NT2/D1 (cell line): ENCODE results near the gene EEA1.

ENCODE experiments used
- DNase-seq: peaks from one replicate; pipeline ENCODE4 v3.0.0-alpha.2; 2011; ENCODE audit warnings: low read depth, low spot score
- H3K27me3 ChIP-seq: 2 replicates; pipeline ENCODE4 v1.6.0; 2011; ENCODE audit warnings: mild to moderate bottlenecking; ENCODE audit not compliant: insufficient read length, insufficient read depth
- H3K36me3 ChIP-seq: 2 replicates; pipeline ENCODE4 v1.6.1; 2011; ENCODE audit warnings: mild to moderate bottlenecking, low read length, mixed read lengths; ENCODE audit not compliant: insufficient read depth, insufficient read length
- H3K4me1 ChIP-seq: 2 replicates; pipeline ENCODE4 v1.5.1; 2011; ENCODE audit not compliant: insufficient read depth, insufficient read length
- H3K4me3 ChIP-seq: 2 replicates; pipeline ENCODE4 v1.5.1; 2011; ENCODE audit warnings: low read depth; ENCODE audit not compliant: insufficient read length
- H3K9ac ChIP-seq: 2 replicates; pipeline ENCODE4 v1.6.0; 2011; ENCODE audit warnings: low read depth; ENCODE audit not compliant: insufficient read length
- H3K9me3 ChIP-seq: 2 replicates; pipeline ENCODE4 v1.5.1; 2011; ENCODE audit warnings: mild to moderate bottlenecking, low read length; ENCODE audit not compliant: insufficient read depth
- SUZ12 ChIP-seq: IDR thresholded peaks from 2 replicates; pipeline ENCODE4 v1.6.1; 2011; ENCODE audit not compliant: insufficient read length, insufficient read depth; ENCODE audit errors: extremely low read depth
- YY1 ChIP-seq: IDR thresholded peaks from 2 replicates; pipeline ENCODE4 v1.6.1; 2011; ENCODE audit not compliant: insufficient read length, insufficient read depth
- ZNF274 ChIP-seq: IDR thresholded peaks from 2 replicates; pipeline ENCODE4 v1.6.1; 2011; ENCODE audit warnings: mild to moderate bottlenecking, low read depth, low read length

EEA1 gene

GRCh38 chr12:92947589-92948215 is 18.6 kb upstream of the EEA1 start:
- DNase-seq, result no peak
- Histone ChIP-seq H3K9ac (no peak overlapping the region), H3K4me3 (no peak overlapping the region), H3K4me1 (no peaks in the 10 kb centered on the region), H3K9me3 (no peaks in the 10 kb centered on the region), H3K27me3 (no peaks in the 10 kb centered on the region), H3K36me3 (no peaks in the 10 kb centered on the region)
- no peak for TF ChIP-seq YY1
- TF ChIP-seq ZNF274, result no peak
- no peak for TF ChIP-seq SUZ12

GRCh38 chr12:92945659-92946220 is 16.6 kb upstream of the EEA1 start:
- DNase-seq, result no peak
- Histone ChIP-seq H3K9ac (no peak overlapping the region), H3K4me3 (no peak overlapping the region), H3K9me3 (no peaks in the 10 kb centered on the region), H3K36me3 (no peaks in the 10 kb centered on the region), H3K4me1 (no peaks in the 10 kb centered on the region), H3K27me3 (no peaks in the 10 kb centered on the region)
- TF ChIP-seq SUZ12 (no peak), YY1 (no peak), ZNF274 (no peak)

DNA sequence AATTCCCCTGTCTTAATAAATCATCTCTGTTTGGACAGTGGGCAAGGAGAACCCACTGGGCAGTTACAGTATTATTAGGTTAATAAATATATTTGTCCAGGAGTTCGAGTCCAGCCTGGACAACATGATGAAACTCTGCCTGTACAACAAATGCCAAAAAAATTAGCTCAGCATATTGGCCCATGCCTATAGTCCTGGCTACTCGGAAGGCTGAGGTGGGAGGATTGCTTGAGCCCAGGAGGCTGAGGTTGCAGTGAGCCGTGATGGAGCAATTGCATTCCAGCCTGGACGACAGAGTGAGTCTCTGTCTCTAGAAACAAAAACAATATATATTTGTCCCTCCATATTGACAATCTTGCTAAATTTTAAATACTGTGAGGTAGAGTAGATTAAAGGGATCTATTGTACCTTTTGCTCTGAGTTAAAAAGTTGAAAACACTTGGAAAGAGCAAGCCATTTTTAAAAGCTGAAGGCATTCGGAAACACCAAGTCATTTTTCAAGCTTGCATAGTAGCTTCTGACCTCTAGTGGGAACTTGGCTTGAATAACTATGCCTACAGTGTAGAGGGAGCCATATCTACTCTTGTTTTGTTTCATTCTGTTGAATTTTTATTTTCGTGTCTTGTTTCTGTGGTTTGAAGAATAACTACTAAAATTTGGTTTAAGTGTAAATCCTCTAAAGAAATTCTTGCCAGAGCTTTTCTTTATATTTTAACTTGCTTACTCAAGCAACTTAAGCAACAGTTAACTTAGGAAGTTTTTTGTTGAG is 14.6 kb upstream of the EEA1 start:
- no peak overlapping the region for H3K4me3 ChIP-seq
- TF ChIP-seq SUZ12, result no peak
- no peak overlapping the region for H3K9ac ChIP-seq
- H3K9me3 ChIP-seq, result no peaks in the 10 kb centered on the region
- H3K27me3 ChIP-seq, result no peaks in the 10 kb centered on the region
- H3K36me3 ChIP-seq, result no peaks in the 10 kb centered on the region
- no peak for DNase-seq
- no peaks in the 10 kb centered on the region for H3K4me1 ChIP-seq

- H3K36me3 ChIP-seq, result no peaks in the 10 kb centered on the region
- H3K4me3 ChIP-seq, result no peak overlapping the region
- DNase-seq, result no peak
- no peaks in the 10 kb centered on the region for H3K9me3 ChIP-seq
- no peaks in the 10 kb centered on the region for H3K27me3 ChIP-seq
- H3K4me1 ChIP-seq, result no peaks in the 10 kb centered on the region
- no peak overlapping the region for H3K9ac ChIP-seq
- no peak for TF ChIP-seq ZNF274
- TF ChIP-seq SUZ12, result no peak
- no peak for TF ChIP-seq YY1
These were observed 13.8 kb upstream of the EEA1 start for GRCh38 chr12:92942905-92943304.

DNA sequence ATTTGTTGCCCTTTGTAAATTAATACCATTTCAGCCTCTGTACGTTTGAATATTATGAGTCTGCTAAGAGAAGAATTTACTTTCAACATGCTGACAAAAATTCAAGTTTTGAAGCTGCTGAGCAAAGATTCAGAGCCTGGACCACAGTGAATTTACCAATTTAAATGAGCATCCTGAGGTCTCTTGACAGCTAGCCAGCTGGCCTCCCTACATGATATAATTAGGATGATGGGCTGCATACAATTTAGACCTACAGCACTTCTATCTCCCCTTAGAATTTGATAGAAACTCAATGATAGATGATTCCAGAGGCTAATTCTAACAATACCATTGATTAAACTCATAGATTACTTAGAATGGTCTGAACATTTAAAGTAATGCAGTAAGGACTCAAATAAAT is 10.0 kb upstream of the EEA1 start:
- no peak overlapping the region for H3K9ac ChIP-seq
- H3K27me3 ChIP-seq, result no peaks in the 10 kb centered on the region
- H3K4me1 ChIP-seq, result no peaks in the 10 kb centered on the region
- DNase-seq, result no peak
- H3K4me3 ChIP-seq, result no peak overlapping the region
- TF ChIP-seq ZNF274 (no peak), SUZ12 (no peak), YY1 (no peak)
- H3K9me3 ChIP-seq, result no peaks in the 10 kb centered on the region
- H3K36me3 ChIP-seq, result no peaks in the 10 kb centered on the region

DNA sequence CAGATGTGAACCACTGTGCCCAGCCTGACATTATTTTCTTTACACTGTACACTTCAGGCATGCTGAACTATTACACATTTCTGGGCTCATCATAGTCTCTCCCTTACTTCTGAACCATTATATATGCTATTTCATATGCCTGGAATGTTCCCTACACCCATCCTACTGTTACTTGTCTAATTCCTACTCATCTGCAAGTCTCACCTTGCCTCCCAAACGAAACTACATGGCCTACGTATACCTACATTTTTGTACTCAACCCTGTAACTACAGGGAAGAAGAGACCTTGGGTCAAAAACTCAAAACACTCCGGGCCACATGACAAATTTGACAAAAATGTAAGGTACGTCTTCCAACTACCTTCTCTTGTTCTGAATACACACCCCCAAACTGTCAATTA is 9.5 kb upstream of the EEA1 start:
- H3K27me3 ChIP-seq, result no peaks in the 10 kb centered on the region

DNA sequence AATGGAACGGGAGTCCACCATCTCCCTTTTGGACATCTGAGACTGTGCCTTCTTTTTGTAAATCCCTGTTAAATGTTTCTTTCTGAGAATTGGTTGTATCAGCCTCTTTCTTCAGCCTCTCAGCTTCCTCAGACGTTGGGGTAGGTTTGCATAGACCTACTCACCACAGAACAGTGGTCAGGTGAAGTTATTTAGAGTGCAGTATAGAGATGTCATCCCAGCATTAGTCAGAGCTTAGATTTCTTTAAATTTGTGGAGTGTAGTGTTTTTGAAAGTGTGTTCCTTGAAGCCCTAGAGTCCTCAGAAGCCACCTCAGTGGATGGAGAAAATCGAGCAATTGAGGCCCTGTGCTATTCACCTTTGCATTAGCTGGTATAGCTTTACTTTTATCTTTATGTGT is 8.9 kb upstream of the EEA1 start:
- Histone ChIP-seq H3K4me3 (no peak overlapping the region), H3K9ac (no peak overlapping the region), H3K27me3 (no peaks in the 10 kb centered on the region), H3K4me1 (no peaks in the 10 kb centered on the region), H3K9me3 (no peaks in the 10 kb centered on the region), H3K36me3 (no peaks in the 10 kb centered on the region)
- TF ChIP-seq YY1, result no peak
- no peak for TF ChIP-seq SUZ12
- TF ChIP-seq ZNF274, result no peak
- no peak for DNase-seq

More for the DNA sequence above, 9.5 kb upstream of the EEA1 start:
- H3K36me3 ChIP-seq, result no peaks in the 10 kb centered on the region
- no peaks in the 10 kb centered on the region for H3K4me1 ChIP-seq
- no peak overlapping the region for H3K9ac ChIP-seq
- no peak for TF ChIP-seq YY1
- no peak for TF ChIP-seq ZNF274
- no peak for TF ChIP-seq SUZ12
- no peaks in the 10 kb centered on the region for H3K9me3 ChIP-seq
- no peak overlapping the region for H3K4me3 ChIP-seq
- DNase-seq, result no peak
